Measurements from ENCODE around the gene LMX1A. TPM values are rescaled to one million over a fixed set of nuclear protein-coding genes. Genes with fewer than 3 reads are reported as not detected.

LMX1A gene
- total and polyA plus RNA-seq, 2 of the 13 experiments (the other 11 are each of a cell fraction or from before 2014, with no cell fraction given): 0.07 TPM; not detected in 1

- Histone ChIP-seq H3K27ac (ENCODE audit: extremely low read length, insufficient read depth, low read length) (no peak overlapping the region), H3K4me2 (ENCODE audit: low read depth, low read length) (no peak overlapping the region), H3K9me3 (ENCODE audit: low read length) (no peaks in the 10 kb centered on the region), H3K4me3 (replicated peaks in 1 of 3; ENCODE audit: insufficient read depth in 1 of 3, low read depth in 2 of 3, low read length in 3 of 3) (no peak overlapping the region), H4K20me1 (ENCODE audit: insufficient read depth, low read length) (no peaks in the 10 kb centered on the region), H2AFZ (ENCODE audit: low read length) (no peak overlapping the region), H3K79me2 (ENCODE audit: insufficient read depth, low read length) (no peaks in the 10 kb centered on the region), H3K9ac (ENCODE audit: insufficient read depth, low read depth, low read length) (no peak overlapping the region), H3K4me1 (ENCODE audit: insufficient read depth, low read length) (no peaks in the 10 kb centered on the region), H3K36me3 (replicated peaks in 1 of 2; ENCODE audit: control insufficient read depth in 1 of 2, insufficient read depth in 2 of 2, low read length in 2 of 2) (no peaks in the 10 kb centered on the region), H3K27me3 (ENCODE audit: control insufficient read depth in 1 of 2, insufficient read depth in 2 of 2, low read length in 2 of 2) (no peaks in the 10 kb centered on the region; a peak in 1 of 5 replicates)
- 61% methylated on average over 2 of the region's 6 CpGs for WGBS (ENCODE audit: low lambda C conversion rate)
- FAIRE-seq (no peak), ATAC-seq (no peak), DNase-seq (ENCODE audit: low spot score) (no peak)
- POLR2A ChIA-PET: no interaction called here
- CTCF ChIA-PET (ENCODE audit: low intra/inter-chr PET ratio, low total read pairs): no interaction called here
- TF ChIP-seq ZHX1 (CRISPR knock-in tag; IDR thresholded peaks at IDR 0.05; ENCODE audit: low read depth) (no peak), THRA (CRISPR knock-in tag; IDR thresholded peaks at IDR 0.05; ENCODE audit: borderline replicate concordance) (no peak), JDP2 (CRISPR knock-in tag; IDR thresholded peaks at IDR 0.05; ENCODE audit: borderline replicate concordance) (no peak), PBX3 (CRISPR knock-in tag; IDR thresholded peaks at IDR 0.05; ENCODE audit: borderline replicate concordance) (no peak), ZNF607 (CRISPR knock-in tag; IDR thresholded peaks at IDR 0.05; ENCODE audit: borderline replicate concordance) (no peak), ZNF138 (CRISPR knock-in tag; IDR thresholded peaks at IDR 0.05; ENCODE audit: low read depth) (no peak), ZNF678 (CRISPR knock-in tag; IDR thresholded peaks at IDR 0.05) (no peak), ZNF75D (CRISPR knock-in tag; IDR thresholded peaks at IDR 0.05; ENCODE audit: borderline replicate concordance) (no peak), ZSCAN9 (CRISPR knock-in tag; IDR thresholded peaks at IDR 0.05; ENCODE audit: borderline replicate concordance) (no peak), GLI4 (CRISPR knock-in tag; IDR thresholded peaks at IDR 0.05; ENCODE audit: borderline replicate concordance) (no peak), ELK4 (CRISPR knock-in tag; IDR thresholded peaks at IDR 0.05; ENCODE audit: borderline replicate concordance) (no peak), ZMAT5 (CRISPR knock-in tag; IDR thresholded peaks at IDR 0.05; ENCODE audit: borderline replicate concordance, low read depth) (no peak), ZNF530 (CRISPR knock-in tag; IDR thresholded peaks at IDR 0.05; ENCODE audit: low read depth) (no peak), ZNF225 (CRISPR knock-in tag; IDR thresholded peaks at IDR 0.05) (no peak), SSRP1 (CRISPR knock-in tag; IDR thresholded peaks at IDR 0.05) (no peak), POLR2A (IDR thresholded peaks at IDR 0.05; ENCODE audit: insufficient read depth in 1 of 2, low read depth in 2 of 2, low read length in 2 of 2) (no peak), KDM3A (CRISPR knock-in tag; IDR thresholded peaks at IDR 0.05; ENCODE audit: low read depth) (no peak), SOX5 (CRISPR knock-in tag; IDR thresholded peaks at IDR 0.05; ENCODE audit: borderline replicate concordance) (no peak), LCORL (IDR thresholded peaks at IDR 0.05) (no peak), LCORL (CRISPR knock-in tag; IDR thresholded peaks at IDR 0.05) (no peak), ZSCAN31 (CRISPR knock-in tag; IDR thresholded peaks at IDR 0.05; ENCODE audit: low read depth) (no peak)
- intact Hi-C loops (cut with micrococcal nuclease; ENCODE audit: unreplicated experiment) (no loop called here), in situ Hi-C loops (cut with HindIII; ENCODE audit: extremely low pct_ligation_motif_present, low pct_unique_long_range_greater_than_20kb) (no loop called here)
- no TSS peak for BruUV-seq (replicated peaks)
Measured at GRCh38 chr1:165383067-165383466, 26.6 kb upstream of the LMX1A start.
